Measurements from ENCODE around the gene IER5L. TPM values are rescaled to one million over a fixed set of nuclear protein-coding genes. Genes with fewer than 3 reads are reported as not detected.

Gene IER5L
- total RNA-seq (ENCODE audit: low replicate concordance): 19.8 and 49.8 TPM in 2 replicates

DNA sequence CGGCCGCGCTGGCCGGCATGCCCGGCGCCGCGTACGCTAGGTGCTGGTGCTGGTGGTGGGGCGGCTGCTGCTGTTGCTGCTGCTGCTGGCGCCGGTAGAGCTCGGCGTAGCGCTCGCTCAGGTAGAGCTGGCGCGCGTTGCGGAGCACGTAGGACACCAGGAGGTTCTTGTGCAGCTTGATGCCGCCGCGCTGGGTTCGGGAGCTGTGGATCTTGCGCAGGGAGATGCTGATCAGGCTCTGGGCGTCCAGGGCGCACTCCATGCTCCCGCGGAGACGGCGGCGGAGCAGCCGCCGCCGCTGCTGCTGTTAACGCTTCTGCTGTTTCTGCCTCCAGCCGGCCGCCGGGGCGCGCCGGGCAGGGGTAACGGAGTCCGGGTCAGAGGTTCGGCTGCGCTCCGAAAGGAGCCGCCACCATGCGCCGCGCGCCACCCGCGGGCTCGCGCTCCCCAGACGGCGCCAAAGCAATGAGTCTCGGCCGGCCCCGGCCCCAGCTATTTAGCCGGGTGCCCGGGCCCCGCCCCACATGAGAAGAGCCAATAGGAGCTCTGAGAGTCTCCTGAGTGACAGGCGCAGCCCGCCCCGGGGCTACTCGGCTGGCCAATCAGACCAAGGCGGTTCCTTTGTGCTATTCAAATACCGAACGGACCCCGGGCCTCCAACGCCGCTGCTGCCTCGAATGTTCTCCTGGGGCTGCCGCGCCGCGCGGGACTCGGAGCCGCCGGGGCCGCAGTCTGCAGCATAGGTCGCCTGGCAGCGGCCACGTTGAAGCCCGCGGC, at the start of gene IER5L:
IER5L (minus strand) TSS at position 471 of the 777 bp plus-strand sequence; CDS start at position 262, 209 bp downstream.

Other genes starting within 250 kb of the IER5L start
- 19.7 and 20.4 TPM in 2 replicates for gene DOLK, start 230.7 kb downstream of the IER5L start, total RNA-seq (ENCODE audit: low replicate concordance)
- gene NUP188, start 230.6 kb downstream of the IER5L start, total RNA-seq (ENCODE audit: low replicate concordance): 41.8 and 56.3 TPM in 2 replicates
- 22.0 and 31.5 TPM in 2 replicates for gene SH3GLB2, start 149.9 kb downstream of the IER5L start, total RNA-seq (ENCODE audit: low replicate concordance)
- gene MIGA2, start 141.6 kb downstream of the IER5L start, total RNA-seq (ENCODE audit: low replicate concordance): 12.4 and 20.1 TPM in 2 replicates
- 5.1 and 9.2 TPM in 2 replicates for gene DOLPP1, start 97.2 kb downstream of the IER5L start, total RNA-seq (ENCODE audit: low replicate concordance)
- 30.8 and 39.4 TPM in 2 replicates for gene CRAT, start 67.5 kb downstream of the IER5L start, total RNA-seq (ENCODE audit: low replicate concordance)
- 74.3 and 111 TPM in 2 replicates for gene PTPA, start 66.8 kb downstream of the IER5L start, total RNA-seq (ENCODE audit: low replicate concordance)